Measurements from ENCODE around the gene KRT71.

The KRT71 gene

DNA sequence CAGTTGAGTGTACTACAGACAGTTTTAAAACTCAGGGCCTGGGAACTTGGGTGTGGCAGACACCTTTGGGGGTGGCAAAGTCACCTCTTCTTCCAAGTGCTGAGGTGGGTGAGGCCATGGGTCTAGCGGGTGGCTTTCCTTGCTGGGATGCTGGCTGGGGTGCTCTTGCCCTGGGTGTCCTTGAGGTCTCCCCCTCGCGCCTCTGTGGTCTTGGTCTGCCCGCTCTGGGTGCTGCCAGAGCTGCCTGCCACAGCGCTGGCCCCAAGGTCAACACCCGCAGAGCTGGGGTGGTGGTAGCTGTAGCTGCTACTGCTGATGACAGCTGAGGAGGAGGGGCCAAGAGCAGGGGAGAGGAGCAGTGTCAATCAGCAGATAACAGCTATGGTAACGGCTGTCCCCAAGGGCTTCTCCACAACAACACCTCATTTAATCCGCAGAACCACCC is 13.9 kb upstream of the KRT71 start:
- H3K4me3 Mint-ChIP-seq, result no peak overlapping the region
- peaks cover 22% of the 10 kb centered on the region for H3K27me3 Mint-ChIP-seq (ENCODE audit: low read depth)
- H3K4me1 Mint-ChIP-seq (ENCODE audit: low read depth), result no peaks in the 10 kb centered on the region
- no peak for DNase-seq (ENCODE audit: low spot score)
- H3K36me3 Mint-ChIP-seq (ENCODE audit: low read depth), result no peaks in the 10 kb centered on the region
- no peaks in the 10 kb centered on the region for H3K9me3 Mint-ChIP-seq
- H3K27ac Mint-ChIP-seq, result no peak overlapping the region

- no peaks in the 10 kb centered on the region for H3K4me1 Mint-ChIP-seq (ENCODE audit: low read depth)
- no peaks in the 10 kb centered on the region for H3K36me3 Mint-ChIP-seq (ENCODE audit: low read depth)
- no peaks in the 10 kb centered on the region for H3K9me3 Mint-ChIP-seq
- no peak overlapping the region for H3K4me3 Mint-ChIP-seq
- no peak overlapping the region for H3K27ac Mint-ChIP-seq
- no peak for DNase-seq (ENCODE audit: low spot score)
- peaks cover 33% of the 10 kb centered on the region for H3K27me3 Mint-ChIP-seq (ENCODE audit: low read depth)
Measured at GRCh38 chr12:52564582-52564981, 11.6 kb upstream of the KRT71 start.

GRCh38 chr12:52561880-52562449 is 9.0 kb upstream of the KRT71 start:
- H3K36me3 Mint-ChIP-seq (ENCODE audit: low read depth), result no peaks in the 10 kb centered on the region
- no peak overlapping the region for H3K27ac Mint-ChIP-seq
- peaks cover 35% of the 10 kb centered on the region for H3K27me3 Mint-ChIP-seq (ENCODE audit: low read depth)
- no peak overlapping the region for H3K4me3 Mint-ChIP-seq
- no peaks in the 10 kb centered on the region for H3K4me1 Mint-ChIP-seq (ENCODE audit: low read depth)
- H3K9me3 Mint-ChIP-seq, result no peaks in the 10 kb centered on the region
- DNase-seq (ENCODE audit: low spot score), result no peak

GRCh38 chr12:52559979-52560378 is 7.0 kb upstream of the KRT71 start:
- Mint-ChIP-seq H3K9me3 (no peaks in the 10 kb centered on the region), H3K27ac (no peak overlapping the region), H3K36me3 (ENCODE audit: low read depth) (no peaks in the 10 kb centered on the region), H3K4me3 (no peak overlapping the region), H3K27me3 (ENCODE audit: low read depth) (peaks cover 35% of the 10 kb centered on the region), H3K4me1 (ENCODE audit: low read depth) (no peaks in the 10 kb centered on the region)
- no peak for DNase-seq (ENCODE audit: low spot score)

DNA sequence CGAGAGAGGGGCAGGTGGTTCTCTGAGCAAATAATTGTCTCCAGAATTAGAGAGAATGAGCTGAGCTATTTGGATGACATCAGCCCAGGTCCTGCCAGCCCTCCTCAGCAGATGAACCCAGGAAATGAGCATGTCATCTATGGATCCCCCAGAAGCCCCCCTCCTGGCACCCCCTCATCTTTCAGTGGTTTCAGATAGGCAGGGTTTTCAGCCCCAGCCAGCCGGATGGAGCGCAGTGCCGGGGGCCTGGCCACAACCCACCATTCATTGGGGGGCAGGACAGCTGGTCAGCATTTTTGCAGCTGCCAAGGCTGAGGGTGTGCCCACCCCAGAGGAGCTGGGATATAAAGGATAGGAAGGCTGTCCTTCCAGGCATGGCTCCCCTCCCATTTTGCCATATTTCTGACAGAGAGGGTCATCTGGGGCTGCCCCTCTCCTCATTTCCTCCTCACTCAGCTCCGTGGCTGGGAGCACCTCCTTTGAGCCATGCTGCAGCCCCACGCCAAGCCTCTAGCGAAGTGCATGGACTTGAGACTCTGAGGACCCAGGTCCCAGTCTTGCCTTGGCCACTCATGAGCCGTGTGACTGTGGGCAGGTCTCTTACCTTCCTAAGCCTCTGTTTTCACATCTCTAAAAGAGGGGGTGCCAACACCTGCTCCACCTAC is 6.0 kb upstream of the KRT71 start:
- Mint-ChIP-seq H3K9me3 (no peaks in the 10 kb centered on the region), H3K36me3 (ENCODE audit: low read depth) (no peaks in the 10 kb centered on the region), H3K27ac (no peak overlapping the region), H3K27me3 (ENCODE audit: low read depth) (peaks cover 35% of the 10 kb centered on the region), H3K4me3 (no peak overlapping the region), H3K4me1 (ENCODE audit: low read depth) (no peaks in the 10 kb centered on the region)
- no peak for DNase-seq (ENCODE audit: low spot score)

- Mint-ChIP-seq H3K27me3 (ENCODE audit: low read depth) (peaks cover 30% of the 10 kb centered on the region), H3K9me3 (no peaks in the 10 kb centered on the region)
Measured at GRCh38 chr12:52557476-52557875, 4.5 kb upstream of the KRT71 start.

GRCh38 chr12:52555577-52555976 is 2.6 kb upstream of the KRT71 start:
- Mint-ChIP-seq H3K27ac (no peak overlapping the region), H3K4me1 (ENCODE audit: low read depth) (no peaks in the 10 kb centered on the region), H3K9me3 (no peaks in the 10 kb centered on the region), H3K27me3 (ENCODE audit: low read depth) (peaks cover 25% of the 10 kb centered on the region), H3K4me3 (no peak overlapping the region), H3K36me3 (ENCODE audit: low read depth) (no peaks in the 10 kb centered on the region)
- DNase-seq (ENCODE audit: low spot score), result no peak

More at GRCh38 chr12:52557476-52557875, 4.5 kb upstream of the KRT71 start:
- no peaks in the 10 kb centered on the region for H3K36me3 Mint-ChIP-seq (ENCODE audit: low read depth)
- no peaks in the 10 kb centered on the region for H3K4me1 Mint-ChIP-seq (ENCODE audit: low read depth)
- H3K27ac Mint-ChIP-seq, result peak overlapping the region; percentile 16
- no peak overlapping the region for H3K4me3 Mint-ChIP-seq
- DNase-seq (ENCODE audit: low spot score), result no peak

DNA sequence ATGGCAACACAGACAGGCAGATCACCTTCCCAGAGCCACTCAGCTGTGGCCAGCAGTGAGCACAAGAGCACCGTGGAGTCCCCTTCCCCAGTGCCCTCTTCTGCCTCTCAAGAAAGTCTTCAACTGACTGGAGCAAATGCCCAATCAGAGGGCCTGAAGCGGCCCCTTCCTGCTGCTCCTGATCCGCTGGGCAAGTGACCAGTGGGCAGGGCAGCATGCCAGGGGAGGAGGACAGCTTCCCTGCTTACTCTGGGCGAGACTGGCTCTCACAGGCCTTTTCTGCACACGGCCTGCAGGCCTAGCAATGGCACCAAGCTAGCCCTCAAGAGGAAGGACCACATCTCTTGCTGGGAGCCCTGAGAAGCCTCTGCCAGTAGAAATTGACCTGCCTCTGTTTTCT is 890 bp downstream of the KRT71 start:
- peaks cover 25% of the 10 kb centered on the region for H3K27me3 Mint-ChIP-seq (ENCODE audit: low read depth)
- H3K27ac Mint-ChIP-seq, result no peak overlapping the region
- H3K9me3 Mint-ChIP-seq, result no peaks in the 10 kb centered on the region
- no peak for DNase-seq (ENCODE audit: low spot score)
- no peaks in the 10 kb centered on the region for H3K4me1 Mint-ChIP-seq (ENCODE audit: low read depth)
- no peak overlapping the region for H3K4me3 Mint-ChIP-seq
- H3K36me3 Mint-ChIP-seq (ENCODE audit: low read depth), result no peaks in the 10 kb centered on the region

- Mint-ChIP-seq H3K27ac (no peak overlapping the region), H3K27me3 (ENCODE audit: low read depth) (peaks cover 25% of the 10 kb centered on the region), H3K4me3 (no peak overlapping the region), H3K36me3 (ENCODE audit: low read depth) (no peaks in the 10 kb centered on the region), H3K4me1 (ENCODE audit: low read depth) (no peaks in the 10 kb centered on the region), H3K9me3 (no peaks in the 10 kb centered on the region)
- no peak for DNase-seq (ENCODE audit: low spot score)
Measured at GRCh38 chr12:52551216-52551865, 1.6 kb downstream of the KRT71 start.

DNA sequence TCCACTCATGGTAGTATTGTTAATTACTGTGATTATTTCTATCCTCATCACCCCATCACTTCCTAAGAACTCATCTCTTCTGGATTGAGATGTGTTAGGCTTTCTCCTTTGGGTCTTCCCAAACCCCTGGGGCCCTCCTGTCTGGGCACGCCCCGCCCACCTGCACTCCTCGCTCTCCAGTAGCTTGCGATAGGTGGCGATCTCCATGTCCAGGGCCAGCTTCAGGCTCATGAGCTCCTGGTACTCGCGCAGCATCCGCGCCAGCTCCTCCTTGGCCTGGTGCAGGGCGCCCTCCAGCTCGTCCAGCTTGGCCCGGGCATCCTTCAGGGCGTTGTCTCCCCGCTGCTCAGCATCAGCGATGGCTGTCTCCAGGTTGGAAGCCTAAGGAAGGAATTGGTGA is 6.8 kb downstream of the KRT71 start:
- peaks cover 10% of the 10 kb centered on the region for H3K27me3 Mint-ChIP-seq (ENCODE audit: low read depth)
- peaks cover 4% of the 10 kb centered on the region for H3K4me1 Mint-ChIP-seq (ENCODE audit: low read depth)
- no peaks in the 10 kb centered on the region for H3K9me3 Mint-ChIP-seq
- DNase-seq (ENCODE audit: low spot score), result no peak
- H3K4me3 Mint-ChIP-seq, result no peak overlapping the region
- no peaks in the 10 kb centered on the region for H3K36me3 Mint-ChIP-seq (ENCODE audit: low read depth)
- no peak overlapping the region for H3K27ac Mint-ChIP-seq

- no peak for DNase-seq (ENCODE audit: low spot score)
- no peaks in the 10 kb centered on the region for H3K36me3 Mint-ChIP-seq (ENCODE audit: low read depth)
- H3K4me3 Mint-ChIP-seq, result no peak overlapping the region
Measured at GRCh38 chr12:52543985-52544883, 8.7 kb downstream of the KRT71 start.

GRCh38 chr12:52542785-52543318 is 10.1 kb downstream of the KRT71 start:
- H3K27me3 Mint-ChIP-seq (ENCODE audit: low read depth), result peaks cover 4% of the 10 kb centered on the region
- H3K36me3 Mint-ChIP-seq (ENCODE audit: low read depth), result no peaks in the 10 kb centered on the region
- H3K4me3 Mint-ChIP-seq, result no peak overlapping the region
- no peak for DNase-seq (ENCODE audit: low spot score)
- no peaks in the 10 kb centered on the region for H3K9me3 Mint-ChIP-seq
- peak overlapping the region; percentile 9 for H3K27ac Mint-ChIP-seq
- peaks cover 4% of the 10 kb centered on the region for H3K4me1 Mint-ChIP-seq (ENCODE audit: low read depth)

More at GRCh38 chr12:52543985-52544883, 8.7 kb downstream of the KRT71 start:
- Mint-ChIP-seq H3K27me3 (ENCODE audit: low read depth) (peaks cover 6% of the 10 kb centered on the region), H3K9me3 (no peaks in the 10 kb centered on the region), H3K4me1 (ENCODE audit: low read depth) (peaks cover 4% of the 10 kb centered on the region), H3K27ac (no peak overlapping the region)

DNA sequence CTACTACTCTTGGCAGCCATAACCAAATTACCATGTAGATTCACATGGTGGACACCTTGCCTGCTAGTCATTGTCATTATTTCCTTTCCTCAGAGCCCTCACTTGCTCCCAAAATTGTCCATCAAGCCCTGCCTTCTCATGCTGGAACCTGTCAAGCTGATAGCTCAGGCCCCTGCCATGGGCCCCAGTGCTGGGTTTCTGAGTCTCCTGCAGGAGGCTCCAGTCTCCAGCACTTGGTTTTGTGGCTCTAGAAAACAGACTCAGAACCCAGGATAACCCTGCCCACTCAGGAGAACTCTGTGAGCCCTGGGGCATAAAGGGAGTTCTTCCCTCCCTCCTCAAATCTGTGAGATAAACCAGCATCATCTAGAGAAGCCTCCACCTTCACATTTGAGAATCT is 10.8 kb downstream of the KRT71 start:
- Mint-ChIP-seq H3K4me1 (ENCODE audit: low read depth) (peaks cover 4% of the 10 kb centered on the region), H3K4me3 (no peak overlapping the region), H3K27me3 (ENCODE audit: low read depth) (peaks cover 4% of the 10 kb centered on the region), H3K9me3 (no peaks in the 10 kb centered on the region), H3K36me3 (ENCODE audit: low read depth) (no peaks in the 10 kb centered on the region), H3K27ac (no peak overlapping the region)
- DNase-seq (ENCODE audit: low spot score), result no peak
